ENCODE results near the gene ZMIZ1.

DNA sequence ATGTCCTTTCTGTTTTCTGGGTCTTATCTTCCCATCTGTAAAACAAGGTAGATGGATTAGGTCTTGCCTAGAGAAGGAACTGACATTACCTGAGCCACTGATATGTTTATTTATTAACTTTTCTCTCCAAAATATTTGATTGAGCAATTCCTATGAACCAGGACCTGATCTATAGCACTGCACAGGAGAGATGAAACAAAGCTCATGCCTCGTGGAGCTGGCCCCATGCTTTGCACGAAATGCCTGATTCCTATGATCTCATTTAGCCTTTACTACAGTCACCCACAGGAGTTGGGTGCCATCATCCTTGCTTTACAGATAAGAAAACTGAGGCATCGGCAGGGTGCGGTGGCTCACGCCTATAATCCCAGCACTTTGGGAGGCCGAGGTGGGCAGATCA lies 48.2 kb upstream of the ZMIZ1 start:
- TF ChIP-seq POLR2A (IDR thresholded peaks at IDR 0.05): no peak
- TF ChIP-seq, protein P1, sequence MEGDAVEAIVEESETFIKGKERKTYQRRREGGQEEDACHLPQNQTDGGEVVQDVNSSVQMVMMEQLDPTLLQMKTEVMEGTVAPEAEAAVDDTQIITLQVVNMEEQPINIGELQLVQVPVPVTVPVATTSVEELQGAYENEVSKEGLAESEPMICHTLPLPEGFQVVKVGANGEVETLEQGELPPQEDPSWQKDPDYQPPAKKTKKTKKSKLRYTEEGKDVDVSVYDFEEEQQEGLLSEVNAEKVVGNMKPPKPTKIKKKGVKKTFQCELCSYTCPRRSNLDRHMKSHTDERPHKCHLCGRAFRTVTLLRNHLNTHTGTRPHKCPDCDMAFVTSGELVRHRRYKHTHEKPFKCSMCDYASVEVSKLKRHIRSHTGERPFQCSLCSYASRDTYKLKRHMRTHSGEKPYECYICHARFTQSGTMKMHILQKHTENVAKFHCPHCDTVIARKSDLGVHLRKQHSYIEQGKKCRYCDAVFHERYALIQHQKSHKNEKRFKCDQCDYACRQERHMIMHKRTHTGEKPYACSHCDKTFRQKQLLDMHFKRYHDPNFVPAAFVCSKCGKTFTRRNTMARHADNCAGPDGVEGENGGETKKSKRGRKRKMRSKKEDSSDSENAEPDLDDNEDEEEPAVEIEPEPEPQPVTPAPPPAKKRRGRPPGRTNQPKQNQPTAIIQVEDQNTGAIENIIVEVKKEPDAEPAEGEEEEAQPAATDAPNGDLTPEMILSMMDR (IDR thresholded peaks at IDR 0.05): no peak
